ENCODE results near the gene EFCAB12. TPM values are rescaled to one million over a fixed set of nuclear protein-coding genes. Genes with fewer than 3 reads are reported as not detected.

The EFCAB12 gene
- polyA plus RNA-seq, 6 donors from 2014 or later: 0.12 to 0.36 TPM; not detected in 4

DNA sequence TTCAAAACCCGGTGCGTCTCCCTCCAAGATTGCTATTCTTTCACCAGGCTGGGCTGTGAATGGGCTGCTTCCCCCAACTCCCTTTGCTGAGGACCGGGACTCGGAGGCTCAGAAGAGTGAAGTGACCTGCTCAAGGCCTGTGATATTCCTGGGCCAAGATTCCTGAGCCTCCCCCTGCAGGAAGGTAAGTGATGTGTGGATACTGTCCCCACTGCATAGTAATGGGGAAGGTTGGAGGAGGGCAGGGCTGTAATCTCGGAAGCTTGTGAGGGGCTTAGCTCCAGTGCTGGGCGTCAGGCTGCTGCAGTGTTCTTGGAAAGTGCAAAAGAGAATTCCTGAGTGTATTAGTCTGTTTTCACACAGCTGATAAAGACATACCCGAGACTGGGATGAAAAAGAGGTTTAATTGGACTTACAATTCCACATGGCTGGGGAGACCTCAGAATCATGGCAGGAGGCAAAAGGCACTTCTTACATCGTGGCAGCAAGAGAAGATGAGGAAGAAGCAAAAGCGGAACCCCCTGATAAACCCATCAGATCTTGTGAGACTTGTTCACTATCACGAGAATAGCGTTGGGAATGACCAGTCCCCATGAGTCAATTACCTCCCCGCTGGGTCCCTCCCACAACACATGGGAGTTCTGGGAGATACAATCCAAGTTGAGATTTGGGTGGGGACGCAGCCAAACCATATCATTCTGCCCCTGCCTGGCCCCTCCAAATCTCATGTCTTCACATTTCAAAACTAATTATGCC is 67.6 kb downstream of the EFCAB12 start:
- peaks cover 0 to 7% (median 3%) of the 10 kb centered on the region in 7 donors for H3K9me3 Mint-ChIP-seq
- H3K4me1 Mint-ChIP-seq: no peaks in the 10 kb centered on the region
- peaks cover 0 to 5% (median 0%) of the 10 kb centered on the region in 3 donors for H3K27me3 Mint-ChIP-seq
- peaks cover 4 to 7% of the 10 kb centered on the region in 2 donors for H3K36me3 Mint-ChIP-seq
- DNase-seq (no peak), ATAC-seq (ENCODE audit: low read depth in 2 of 2) (no peak)
- no peak overlapping the region for H3K4me3 Mint-ChIP-seq
- no peak overlapping the region for H3K27ac Mint-ChIP-seq

DNA sequence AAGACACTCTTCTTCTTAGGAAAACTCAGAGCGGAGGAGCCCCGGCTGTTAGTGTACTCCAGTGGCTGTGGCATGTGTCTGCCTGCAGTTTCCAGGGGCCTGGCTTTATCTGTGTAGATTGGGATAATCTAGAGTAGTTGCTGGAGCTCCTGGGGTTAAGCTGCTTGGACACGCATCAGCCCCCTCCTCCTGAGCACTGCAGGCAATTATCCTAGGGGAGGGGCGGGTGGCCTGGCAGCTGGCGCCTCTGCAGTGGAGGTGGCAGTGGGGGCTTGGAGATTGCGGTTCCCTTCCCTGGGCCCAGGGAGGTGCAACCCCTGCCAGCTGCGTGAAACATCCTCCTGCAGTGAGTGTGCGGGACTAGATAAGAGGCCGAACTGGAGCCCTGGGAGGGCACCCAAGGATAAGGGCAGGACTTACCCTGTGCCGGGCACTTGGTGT is 68.2 kb downstream of the EFCAB12 start:
- H3K27me3 Mint-ChIP-seq: peaks cover 0 to 5% (median 3%) of the 10 kb centered on the region in 3 donors
- ATAC-seq (ENCODE audit: low read depth in 2 of 2) (no peak), DNase-seq (no peak)
- peaks cover 0 to 5% (median 2%) of the 10 kb centered on the region in 7 donors for H3K9me3 Mint-ChIP-seq
- H3K4me3 Mint-ChIP-seq: no peak overlapping the region
- H3K27ac Mint-ChIP-seq: no peak overlapping the region
- H3K36me3 Mint-ChIP-seq: peaks cover 3 to 4% of the 10 kb centered on the region in 2 donors
- H3K4me1 Mint-ChIP-seq: no peaks in the 10 kb centered on the region

DNA sequence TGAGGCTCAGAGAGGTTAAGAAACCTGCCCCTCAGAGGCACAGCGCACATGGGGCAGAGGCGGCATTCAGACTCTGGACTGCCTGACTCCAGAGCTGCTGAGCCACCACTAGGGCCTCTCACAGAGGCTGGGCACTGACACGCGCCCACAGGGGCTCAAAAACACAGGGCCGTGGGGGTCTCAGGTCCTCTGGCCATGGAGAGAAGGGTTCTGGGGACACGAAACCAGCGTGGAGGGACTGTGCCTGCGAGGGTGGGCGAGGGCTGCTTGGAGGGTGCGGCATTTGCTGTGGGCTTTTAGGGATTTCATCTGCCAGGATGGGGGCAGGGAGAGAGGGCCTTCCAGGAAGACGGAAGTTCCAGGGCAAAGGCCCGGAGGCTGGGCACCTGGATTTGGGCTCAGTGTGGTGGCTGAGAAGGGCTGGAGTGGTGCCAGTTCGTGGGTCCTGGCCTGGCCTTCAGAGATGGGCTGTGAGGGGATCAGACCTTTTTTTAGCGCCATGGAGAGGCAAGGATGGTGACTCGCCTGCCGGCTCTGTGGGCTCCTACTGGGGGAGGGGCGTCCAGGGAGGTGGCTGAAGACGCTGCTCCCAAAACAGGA is 69.6 kb downstream of the EFCAB12 start:
- ATAC-seq (ENCODE audit: low read depth in 2 of 2) (no peak), DNase-seq (no peak)
- Mint-ChIP-seq H3K36me3 (no peaks in the 10 kb centered on the region), H3K27me3 (peaks cover 0 to 5% (median 4%) of the 10 kb centered on the region in 3 donors), H3K9me3 (no peaks in the 10 kb centered on the region), H3K4me1 (no peaks in the 10 kb centered on the region), H3K4me3 (peak overlapping the region in 1 of 8 donors; percentile 56), H3K27ac (no peak overlapping the region)

DNA sequence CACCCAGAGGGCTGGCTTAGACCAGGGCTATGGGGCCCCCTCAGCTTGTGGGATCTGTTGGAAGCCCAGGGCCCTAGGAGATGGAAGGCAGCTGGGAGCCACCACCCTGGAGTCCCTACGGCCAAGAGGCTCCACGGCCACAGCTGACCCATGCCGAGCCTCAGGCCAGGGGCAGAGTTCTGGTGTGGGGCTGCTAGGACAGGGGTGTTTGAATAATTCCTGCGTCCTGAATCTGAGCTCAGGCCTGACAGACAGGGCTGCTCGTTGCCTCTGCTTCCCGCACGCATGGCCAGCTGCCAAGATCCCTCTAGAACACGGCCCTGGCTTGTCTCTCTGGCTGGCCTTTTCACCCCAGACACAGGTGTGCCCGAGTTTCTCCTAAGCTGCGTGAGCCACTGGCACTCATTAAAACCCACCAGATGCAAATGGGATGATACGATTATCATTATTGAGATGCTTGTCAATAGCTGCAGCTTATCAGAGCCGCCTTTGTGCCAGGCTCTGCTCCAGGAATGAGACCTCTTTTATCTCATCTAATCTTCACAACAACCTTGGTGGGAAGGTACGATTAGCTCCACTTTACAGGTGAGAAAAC is 70.2 kb downstream of the EFCAB12 start:
- DNase-seq (no peak), ATAC-seq (ENCODE audit: low read depth in 2 of 2) (no peak)
- peaks cover 0 to 7% (median 4%) of the 10 kb centered on the region in 3 donors for H3K27me3 Mint-ChIP-seq
- H3K4me3 Mint-ChIP-seq: no peak overlapping the region
- no peaks in the 10 kb centered on the region for H3K4me1 Mint-ChIP-seq
- no peaks in the 10 kb centered on the region for H3K36me3 Mint-ChIP-seq
- H3K9me3 Mint-ChIP-seq: no peaks in the 10 kb centered on the region
- no peak overlapping the region for H3K27ac Mint-ChIP-seq

DNA sequence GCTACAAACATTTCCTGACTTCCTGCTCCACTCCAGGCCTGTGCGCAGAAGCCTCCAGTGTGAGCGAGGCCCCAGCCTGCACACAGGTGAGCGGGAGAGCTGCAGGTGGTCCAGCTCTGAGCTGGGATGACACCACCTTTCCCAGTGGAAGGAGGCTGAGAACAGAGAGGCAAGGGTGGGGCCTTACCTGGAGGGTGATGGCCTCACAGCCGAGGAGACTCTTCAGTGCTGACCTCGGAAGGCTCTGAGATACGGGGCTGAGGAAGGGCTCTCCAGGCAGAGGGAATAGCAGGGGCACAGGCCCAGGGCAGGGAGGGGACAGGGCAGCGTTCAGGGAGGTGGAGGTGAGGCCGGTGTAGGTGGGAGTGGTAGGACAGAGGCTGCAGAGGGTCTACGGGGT is 70.8 kb downstream of the EFCAB12 start:
- Mint-ChIP-seq H3K27me3 (peaks cover 0 to 14% (median 4%) of the 10 kb centered on the region in 3 donors), H3K36me3 (no peaks in the 10 kb centered on the region), H3K4me3 (no peak overlapping the region), H3K4me1 (no peaks in the 10 kb centered on the region), H3K9me3 (no peaks in the 10 kb centered on the region), H3K27ac (no peak overlapping the region)
- DNase-seq (no peak), ATAC-seq (ENCODE audit: low read depth in 2 of 2) (no peak)

GRCh38 chr3:129356756-129357425 is 71.5 kb downstream of the EFCAB12 start:
- peak overlapping the region in 1 of 8 donors; percentile 56 for H3K4me3 Mint-ChIP-seq
- ATAC-seq (ENCODE audit: low read depth in 2 of 2): no peak
- H3K4me1 Mint-ChIP-seq: no peaks in the 10 kb centered on the region
- peaks cover 0 to 14% (median 4%) of the 10 kb centered on the region in 3 donors for H3K27me3 Mint-ChIP-seq
- no peaks in the 10 kb centered on the region for H3K9me3 Mint-ChIP-seq
- H3K36me3 Mint-ChIP-seq: no peaks in the 10 kb centered on the region
- DNase-seq: no peak
- H3K27ac Mint-ChIP-seq: no peak overlapping the region

DNA sequence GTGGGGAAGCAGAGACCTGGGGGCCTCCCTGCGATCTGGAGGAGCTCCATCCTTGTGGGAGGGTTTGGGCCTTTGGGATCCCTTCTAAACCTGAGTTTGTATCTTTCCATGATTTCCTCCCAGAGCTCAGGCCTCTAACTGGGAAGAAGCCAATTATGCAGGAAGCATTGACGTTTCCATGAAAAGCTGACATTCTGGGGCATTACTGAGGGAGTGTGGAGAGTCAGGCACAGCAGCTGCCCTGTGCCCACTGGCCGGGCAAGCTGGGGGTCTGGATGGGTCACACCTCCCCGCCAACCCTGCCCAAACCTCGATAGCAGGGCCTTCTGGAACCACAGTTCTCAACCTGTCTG is 74.9 kb downstream of the EFCAB12 start:
- ATAC-seq (ENCODE audit: low read depth in 2 of 2): no peak
- DNase-seq: no peak
- H3K36me3 Mint-ChIP-seq: no peaks in the 10 kb centered on the region
- H3K4me1 Mint-ChIP-seq: no peaks in the 10 kb centered on the region
- peak overlapping the region in 1 of 8 donors; percentile 15 for H3K4me3 Mint-ChIP-seq
- peaks cover 0 to 2% (median 0%) of the 10 kb centered on the region in 7 donors for H3K9me3 Mint-ChIP-seq
- H3K27me3 Mint-ChIP-seq: peaks cover 0 to 14% (median 8%) of the 10 kb centered on the region in 3 donors
- H3K27ac Mint-ChIP-seq: no peak overlapping the region

- DNase-seq: no peak
- H3K4me3 Mint-ChIP-seq: no peak overlapping the region
- peaks cover 0 to 3% (median 0%) of the 10 kb centered on the region in 7 donors for H3K9me3 Mint-ChIP-seq
- H3K36me3 Mint-ChIP-seq: no peaks in the 10 kb centered on the region
- H3K4me1 Mint-ChIP-seq: no peaks in the 10 kb centered on the region
- no peak for ATAC-seq (ENCODE audit: low read depth in 2 of 2)
- no peak overlapping the region for H3K27ac Mint-ChIP-seq
- H3K27me3 Mint-ChIP-seq: peaks cover 0 to 14% (median 8%) of the 10 kb centered on the region in 3 donors
Measured at GRCh38 chr3:129352650-129353588, 75.5 kb downstream of the EFCAB12 start.

DNA sequence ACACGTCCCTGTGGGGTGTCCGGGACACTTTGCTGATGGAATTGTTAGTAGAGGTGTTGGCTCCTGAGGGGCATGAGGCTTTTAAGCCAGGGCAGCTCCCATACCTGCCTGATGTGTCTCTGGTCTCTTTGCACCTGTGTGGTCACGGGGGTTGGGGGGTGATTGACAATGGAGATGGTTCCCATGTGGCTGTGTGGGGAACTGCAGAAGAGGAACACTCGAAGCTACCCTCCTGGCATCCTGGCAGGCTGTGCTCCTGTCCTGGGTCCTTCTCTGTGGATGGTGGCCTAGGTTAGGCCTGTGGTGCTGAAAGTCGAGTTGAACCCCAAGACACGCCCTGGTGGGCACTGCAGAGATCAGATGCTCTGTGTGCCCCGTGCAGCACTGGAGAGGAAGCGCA is 76.4 kb downstream of the EFCAB12 start:
- H3K4me1 Mint-ChIP-seq: peaks cover 0 to 6% (median 0%) of the 10 kb centered on the region in 3 donors
- peaks cover 0 to 3% (median 0%) of the 10 kb centered on the region in 7 donors for H3K9me3 Mint-ChIP-seq
- H3K27me3 Mint-ChIP-seq: peaks cover 0 to 10% (median 8%) of the 10 kb centered on the region in 3 donors
- no peak for ATAC-seq (ENCODE audit: low read depth in 2 of 2)
- no peak for DNase-seq
- H3K36me3 Mint-ChIP-seq: no peaks in the 10 kb centered on the region
- H3K27ac Mint-ChIP-seq: no peak overlapping the region
- H3K4me3 Mint-ChIP-seq: peak overlapping the region in 1 of 8 donors; percentile 55

Other genes starting within 250 kb of the EFCAB12 start
- gene CNBP, start 244.7 kb downstream of the EFCAB12 start, polyA plus RNA-seq (ENCODE audit: low read depth in 6 of 6): 1,000 to 10,000 TPM in 3 of 6 donors, 100 to 1,000 TPM in 3; 838 to 1,460 (median 963) TPM
- gene COPG1, start 179.0 kb downstream of the EFCAB12 start, polyA plus RNA-seq (ENCODE audit: low read depth in 6 of 6): 10 to 100 TPM; 48.6 to 95.6 (median 60.9) TPM
- 100 to 1,000 TPM; 128 to 265 (median 146) TPM for gene HMCES, start 149.8 kb downstream of the EFCAB12 start, polyA plus RNA-seq (ENCODE audit: low read depth in 6 of 6)
- 100 to 1,000 TPM in 5 of 6 donors, 10 to 100 TPM in 1; 98.2 to 187 (median 127) TPM for gene MBD4, start 11.3 kb upstream of the EFCAB12 start, polyA plus RNA-seq (ENCODE audit: low read depth in 6 of 6)
- 1 to 10 TPM in 5 of 6 donors, not detected in 1; 4.4 to 9.7 (median 5.1) TPM for gene IFT122, start 11.6 kb upstream of the EFCAB12 start, polyA plus RNA-seq (ENCODE audit: low read depth in 6 of 6)
- not detected for gene RHO, start 100.0 kb upstream of the EFCAB12 start, polyA plus RNA-seq (ENCODE audit: low read depth in 6 of 6)
- gene H1-8, start 114.5 kb upstream of the EFCAB12 start, polyA plus RNA-seq (ENCODE audit: low read depth in 6 of 6): not detected
- under 1 TPM in 2 of 6 donors, not detected in 4; 0.11 to 0.32 TPM for gene PLXND1, start 178.0 kb upstream of the EFCAB12 start, polyA plus RNA-seq (ENCODE audit: low read depth in 6 of 6)

All from naive B cell (primary cell).